Right lung (tissue), 5 donors: ENCODE results near the gene PDSS2. TPM values are rescaled to one million over a fixed set of nuclear protein-coding genes. Genes with fewer than 3 reads are reported as not detected.
"Not testable (repeated sequence)": the region's sequence is repeated elsewhere in the genome, so short reads cannot be mapped to it uniquely, and the experiment has no call there.

Source experiments
- DNase-seq, 2 donors: peaks; one replicate each; pipeline ENCODE4 v3.0.0-alpha.2; 2013
- polyA plus RNA-seq, 5 donors: library from polyadenylated mRNA; unstranded; fragments of 120-200 nt; gene quantifications; one replicate each; pipeline versions ENCODE4 v1.2.1 to v1.2.3, GENCODE V29; 2013; ENCODE audit warnings: inconsistent platforms in 1 of 5, low replicate concordance in 1 of 5; ENCODE audit not compliant: insufficient read length in 5 of 5, insufficient read depth in 1 of 5

PDSS2 gene
- polyA plus RNA-seq, 5 donors = 13.6 to 17.7 (median 15.5) TPM

DNA sequence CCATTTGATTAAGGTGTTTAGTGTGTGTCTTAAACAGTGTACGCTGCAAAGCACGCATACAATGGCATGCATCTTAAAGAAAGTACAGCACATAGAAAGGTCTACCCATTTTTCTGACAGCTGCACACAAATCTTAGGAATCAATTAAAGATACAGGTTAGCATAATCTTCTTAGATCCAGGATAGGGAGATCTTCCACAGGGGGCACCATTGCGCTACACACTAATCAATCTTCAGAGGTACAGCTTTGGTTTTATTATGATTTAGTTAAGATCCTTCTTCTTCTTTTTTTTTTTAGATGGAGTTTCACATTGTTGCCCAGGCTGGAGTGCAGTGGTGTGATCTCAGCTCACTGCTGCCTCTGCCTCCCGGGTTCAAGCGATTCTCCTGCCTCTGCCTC, 280.4 kb downstream of the PDSS2 start:
- no peak for DNase-seq

DNA sequence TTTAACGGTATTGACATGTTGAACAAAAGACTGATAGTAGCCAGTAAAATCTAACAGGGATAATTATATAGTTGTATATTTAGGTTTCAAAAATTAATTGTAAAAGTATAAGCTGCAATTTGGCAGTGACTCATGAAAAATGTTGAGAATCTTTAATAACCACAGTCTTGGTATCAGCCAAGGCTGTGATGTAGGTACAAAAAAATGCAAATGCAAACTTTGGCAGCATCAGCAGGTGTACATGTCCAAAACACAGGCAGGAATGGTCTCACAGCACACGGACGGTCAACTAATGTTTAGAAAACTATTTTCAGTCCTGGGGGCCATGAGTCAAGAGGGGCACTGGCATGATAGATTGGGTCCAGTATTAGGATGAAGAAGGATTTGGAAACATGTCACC, 285.6 kb downstream of the PDSS2 start:
- no peak for DNase-seq

DNA sequence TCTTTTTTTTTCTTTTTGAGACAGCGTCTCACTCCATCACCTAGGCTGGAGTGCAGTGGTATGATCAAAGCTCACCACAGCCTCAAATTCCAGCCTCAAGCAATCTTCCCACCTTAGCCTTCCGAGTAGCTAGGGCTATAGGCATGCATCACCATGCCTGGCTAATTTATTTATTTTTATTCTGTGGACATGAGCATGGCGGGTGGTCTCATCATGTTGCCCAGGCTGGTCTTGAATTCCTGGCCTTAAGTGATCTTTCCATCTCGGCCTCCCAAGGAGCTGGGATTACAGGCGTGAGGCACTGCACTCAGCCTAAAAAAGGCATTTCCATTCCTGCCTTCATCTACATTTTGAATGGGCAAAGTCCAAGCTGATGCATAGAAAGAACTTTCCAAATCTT, 287.9 kb downstream of the PDSS2 start:
- DNase-seq = no peak

DNA sequence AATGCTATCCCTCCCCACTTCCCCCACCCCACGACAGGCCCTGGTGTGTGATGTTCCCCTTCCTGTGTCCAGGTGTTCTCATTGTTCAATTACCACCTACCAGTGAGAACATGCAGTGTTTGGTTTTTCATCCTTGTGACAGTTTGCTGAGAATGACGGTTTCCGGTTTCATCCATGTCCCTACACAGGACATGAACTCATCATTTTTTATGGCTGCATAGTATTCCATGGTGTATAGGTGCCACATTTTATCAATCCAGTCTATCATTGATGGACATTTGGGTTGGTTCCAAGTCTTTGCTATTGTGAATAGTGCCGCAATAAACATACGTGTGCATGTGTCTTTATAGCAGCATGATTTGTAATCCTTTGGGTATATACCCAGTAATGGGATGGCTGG, 295.1 kb downstream of the PDSS2 start:
- not testable (repeated sequence) for DNase-seq

DNA sequence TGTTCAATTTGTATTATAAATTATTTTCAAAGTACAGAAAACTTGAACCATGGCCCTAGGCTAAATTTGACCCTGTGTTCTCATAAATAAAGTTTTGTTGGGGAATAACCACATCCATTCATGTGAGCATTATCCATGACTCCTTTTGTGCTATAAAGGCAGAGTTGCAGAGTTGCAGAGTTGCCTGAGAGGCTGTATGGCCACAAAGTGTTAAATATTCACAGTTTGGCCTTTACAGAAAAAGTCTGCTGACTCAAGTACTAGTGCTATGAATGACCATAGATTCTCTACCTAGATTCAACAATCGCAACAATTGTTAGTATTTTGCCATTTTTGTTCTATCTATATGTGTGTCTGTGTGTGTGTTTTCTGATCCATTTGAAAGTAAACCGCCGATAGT, 297.8 kb downstream of the PDSS2 start:
- no peak for DNase-seq

DNA sequence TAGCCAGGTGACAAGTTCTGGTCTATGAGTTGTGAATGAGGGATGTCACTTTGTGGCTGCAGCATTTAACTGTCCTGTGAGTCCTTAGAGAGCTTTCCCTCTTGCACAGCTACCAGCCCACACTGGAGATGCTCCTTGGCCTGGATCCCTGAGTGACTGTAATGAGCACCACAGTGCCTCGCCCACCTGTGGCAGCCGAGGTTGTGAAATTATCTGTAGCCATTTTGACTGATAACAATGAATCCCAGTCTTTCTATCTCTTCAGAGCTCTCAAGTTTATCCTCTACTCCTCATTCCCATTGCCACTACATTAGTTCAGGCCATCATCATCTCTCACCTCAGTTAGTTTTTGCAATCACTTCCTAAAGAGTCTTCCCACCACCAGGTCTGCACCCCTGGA, 302.7 kb downstream of the PDSS2 start:
- DNase-seq = no peak

GRCh38 chr6:107154801-107155160, 304.6 kb downstream of the PDSS2 start:
- no peak for DNase-seq

DNA sequence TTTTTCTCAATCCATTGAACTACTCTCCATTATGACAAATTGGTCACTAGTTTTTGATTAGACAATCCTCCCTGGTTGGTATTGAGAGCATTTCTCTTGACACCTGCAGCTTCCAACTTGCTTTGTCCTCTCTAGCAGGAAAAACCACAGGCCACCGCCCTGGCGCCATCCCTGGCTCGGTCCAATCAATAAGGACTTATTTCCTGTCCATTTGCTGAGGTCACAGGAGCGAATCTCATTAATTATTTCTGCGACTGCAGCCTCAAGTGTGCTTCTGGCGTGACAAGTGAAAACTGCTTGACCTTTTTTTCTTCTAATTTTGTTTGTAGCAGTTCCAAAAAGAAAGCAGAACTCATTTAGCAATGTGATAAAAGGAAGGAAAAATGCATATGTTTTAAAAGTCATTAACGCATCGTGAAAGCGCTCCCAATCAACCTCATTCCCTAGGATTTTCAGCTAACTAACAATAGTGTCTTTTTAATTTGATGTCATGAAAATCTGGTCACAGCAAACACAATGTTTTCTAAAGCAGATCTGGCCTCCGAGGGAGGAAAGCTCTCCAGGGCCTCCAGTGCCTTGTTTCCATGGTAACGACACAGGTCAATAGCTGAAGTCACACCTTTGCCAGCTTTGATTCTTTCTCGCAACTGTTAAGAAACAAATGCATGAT, 305.1 kb downstream of the PDSS2 start:
- DNase-seq = peak in 1 of 2 donors; percentile 20

GRCh38 chr6:107152638-107153430, 306.5 kb downstream of the PDSS2 start:
- DNase-seq = no peak

DNA sequence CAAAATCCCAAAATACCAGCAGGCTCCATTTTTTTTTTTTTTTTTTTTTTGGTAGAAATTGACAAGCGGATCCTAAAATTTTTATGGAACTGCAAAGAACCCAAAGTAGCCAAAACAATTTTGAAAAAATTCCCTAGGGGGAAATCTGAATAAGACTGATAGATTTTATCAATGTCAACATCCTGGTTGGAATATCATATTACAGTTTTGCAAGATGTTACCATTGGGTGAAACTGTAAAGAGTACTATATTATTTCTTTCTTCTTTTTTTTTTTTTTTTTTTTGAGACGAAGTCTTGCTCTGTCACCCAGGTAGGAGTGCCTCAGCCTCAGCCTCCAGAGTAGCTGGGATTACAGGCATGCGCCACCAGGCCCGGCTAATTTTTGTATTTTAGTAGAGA, 314.7 kb downstream of the PDSS2 start:
- no peak for DNase-seq

GRCh38 chr6:107144014-107144413, 315.4 kb downstream of the PDSS2 start:
- DNase-seq = no peak

DNA sequence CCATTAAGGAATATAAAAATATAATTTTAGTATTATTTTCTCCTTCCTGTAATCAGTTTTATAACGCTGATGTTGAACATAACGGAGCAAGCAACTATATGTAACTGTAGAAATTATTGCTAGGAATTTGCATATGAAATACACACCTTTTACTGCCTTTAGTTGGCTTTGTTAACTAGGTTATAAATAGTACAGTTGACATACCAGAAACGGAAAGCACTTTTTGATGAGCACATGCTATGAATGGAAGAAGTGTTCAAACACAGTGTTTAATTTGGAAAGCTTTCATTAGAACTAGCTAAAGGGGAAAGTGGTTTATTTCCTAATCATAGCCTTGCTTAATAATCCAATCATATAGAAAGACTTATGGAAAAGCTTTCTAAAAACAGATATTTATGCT, 318.8 kb downstream of the PDSS2 start:
- DNase-seq = no peak

DNA sequence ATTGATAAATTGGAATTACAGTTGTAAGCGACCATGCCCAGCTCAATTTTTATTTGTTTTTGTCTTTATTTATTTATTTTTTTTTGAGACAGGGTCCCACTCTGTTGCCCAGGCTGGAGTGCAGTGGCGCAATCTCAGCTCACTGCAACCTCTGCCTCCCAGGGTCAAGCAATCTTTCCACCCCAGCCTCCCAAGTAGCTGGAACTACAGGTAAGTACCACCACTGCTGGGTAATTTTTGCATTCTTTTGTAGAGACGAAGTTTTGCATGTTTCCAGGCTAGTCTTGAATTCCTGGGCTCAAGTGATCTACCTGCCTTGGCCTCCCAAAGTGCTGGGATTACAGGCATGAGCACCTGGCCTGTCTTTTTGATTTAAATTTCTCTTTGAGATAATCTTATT, 323.0 kb downstream of the PDSS2 start:
- DNase-seq = not testable (repeated sequence)

- DNase-seq = not testable (repeated sequence)
Measured at GRCh38 chr6:107135048-107135680, 324.2 kb downstream of the PDSS2 start.

GRCh38 chr6:107132330-107132954, 326.9 kb downstream of the PDSS2 start:
- DNase-seq = no peak

GRCh38 chr6:107129370-107129925, 329.9 kb downstream of the PDSS2 start:
- DNase-seq = no peak

GRCh38 chr6:107128577-107128976, 330.8 kb downstream of the PDSS2 start:
- no peak for DNase-seq

DNA sequence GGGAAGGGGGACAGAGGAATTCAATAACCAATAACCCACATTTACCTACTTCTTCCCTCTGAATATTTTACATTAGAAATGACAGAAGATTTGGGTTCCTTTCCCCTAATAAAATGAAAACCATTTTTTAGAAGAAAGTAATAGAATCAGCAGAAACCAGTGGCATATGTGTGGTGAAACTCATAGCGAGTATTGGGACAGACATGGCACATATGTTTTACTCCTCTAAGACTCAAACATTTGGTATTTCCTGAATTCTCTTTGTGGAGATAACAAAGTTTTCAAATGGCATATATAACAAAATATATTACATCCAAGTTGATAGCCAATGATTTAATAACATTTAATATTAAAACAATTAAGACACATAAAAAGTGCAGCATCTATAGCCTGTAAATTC, 331.2 kb downstream of the PDSS2 start:
- DNase-seq = no peak

GRCh38 chr6:107125771-107126170, 333.6 kb downstream of the PDSS2 start:
- DNase-seq = no peak

- DNase-seq = no peak
Measured at GRCh38 chr6:107124934-107125348, 334.4 kb downstream of the PDSS2 start.

DNA sequence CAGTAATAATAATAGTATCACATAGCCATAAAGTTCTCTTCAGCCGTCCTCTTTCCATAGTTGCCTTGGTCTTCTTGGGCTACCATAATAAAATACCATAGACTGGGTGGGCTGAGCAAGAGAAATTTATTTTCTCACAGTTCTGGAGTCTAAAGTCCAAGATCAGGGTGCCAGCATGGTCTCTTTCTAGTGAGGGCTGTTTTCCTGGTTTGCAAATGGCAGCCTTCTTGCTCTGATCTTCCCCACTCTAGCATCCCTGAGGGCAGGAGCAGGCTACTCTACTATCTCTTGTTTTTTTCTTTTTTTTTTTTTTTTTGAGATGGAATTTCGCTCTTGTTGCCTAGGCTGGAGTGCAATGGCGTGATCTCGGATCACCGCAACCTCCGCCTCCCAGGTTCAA, 335.9 kb downstream of the PDSS2 start:
- DNase-seq = no peak

GRCh38 chr6:107122748-107123147, 336.6 kb downstream of the PDSS2 start:
- no peak for DNase-seq
